ENCODE data around the gene TENT4B. TPM values are rescaled to one million over a fixed set of nuclear protein-coding genes. Genes with fewer than 3 reads are reported as not detected.

Gene TENT4B
- total RNA-seq, 1 donor from 2014 or later, result 19.8 TPM

- H3K9me3 Mint-ChIP-seq, result no peaks in the 10 kb centered on the region
- H3K4me1 Mint-ChIP-seq (ENCODE audit: low read depth), result peaks cover 92% of the 10 kb centered on the region
- H3K4me3 Mint-ChIP-seq, result peak overlapping the region; percentile 86
- DNase-seq (ENCODE audit: low spot score), result no peak
- H3K36me3 Mint-ChIP-seq (ENCODE audit: low read depth), result peaks cover 15% of the 10 kb centered on the region
- intact Hi-C loops (cut with micrococcal nuclease), result loop anchor here (5.0 kb wide), 2 partner anchors 201 to 414 kb away; partner anchors contain the start of genes HEATR3 and SNX20
- H3K27me3 Mint-ChIP-seq (ENCODE audit: insufficient read depth), result no peaks in the 10 kb centered on the region
- peak overlapping the region; percentile 44 for H3K27ac Mint-ChIP-seq
These were observed 115.2 kb downstream of the TENT4B start for GRCh38 chr16:50268352-50268751.

GRCh38 chr16:50269061-50269705 is 116.1 kb downstream of the TENT4B start:
- intact Hi-C loops (cut with micrococcal nuclease), result loop anchor here (5.0 kb wide), 2 partner anchors 202 to 413 kb away; partner anchors contain the start of genes HEATR3 and SNX20
- DNase-seq (ENCODE audit: low spot score), result no peak

GRCh38 chr16:50269769-50270509 is 116.8 kb downstream of the TENT4B start:
- Mint-ChIP-seq H3K27me3 (ENCODE audit: insufficient read depth) (no peaks in the 10 kb centered on the region), H3K9me3 (no peaks in the 10 kb centered on the region), H3K4me1 (ENCODE audit: low read depth) (peaks cover 94% of the 10 kb centered on the region), H3K36me3 (ENCODE audit: low read depth) (peaks cover 19% of the 10 kb centered on the region), H3K4me3 (peak overlapping the region; percentile 33), H3K27ac (no peak overlapping the region)
- intact Hi-C loops (cut with micrococcal nuclease), result loop anchor here (5.0 to 10.0 kb wide), 3 partner anchors 203 to 412 kb away; partner anchors contain the start of genes HEATR3, NKD1 and SNX20
- DNase-seq (ENCODE audit: low spot score), result no peak

More at GRCh38 chr16:50269061-50269705, 116.1 kb downstream of the TENT4B start:
- H3K36me3 Mint-ChIP-seq (ENCODE audit: low read depth), result peaks cover 19% of the 10 kb centered on the region
- peak overlapping the region; percentile 40 for H3K27ac Mint-ChIP-seq
- no peaks in the 10 kb centered on the region for H3K9me3 Mint-ChIP-seq
- H3K4me3 Mint-ChIP-seq, result peak overlapping the region; percentile 1
- peaks cover 94% of the 10 kb centered on the region for H3K4me1 Mint-ChIP-seq (ENCODE audit: low read depth)
- no peaks in the 10 kb centered on the region for H3K27me3 Mint-ChIP-seq (ENCODE audit: insufficient read depth)

- H3K9me3 Mint-ChIP-seq, result no peaks in the 10 kb centered on the region
- H3K4me1 Mint-ChIP-seq (ENCODE audit: low read depth), result peaks cover 94% of the 10 kb centered on the region
- H3K36me3 Mint-ChIP-seq (ENCODE audit: low read depth), result peaks cover 19% of the 10 kb centered on the region
- DNase-seq (ENCODE audit: low spot score), result no peak
- H3K4me3 Mint-ChIP-seq, result no peak overlapping the region
- no peaks in the 10 kb centered on the region for H3K27me3 Mint-ChIP-seq (ENCODE audit: insufficient read depth)
- H3K27ac Mint-ChIP-seq, result no peak overlapping the region
- intact Hi-C loops (cut with micrococcal nuclease), result loop anchor here (10.0 kb wide), 1 partner anchor 274 kb away; the partner anchor contains the start of gene NKD1
These were observed 117.5 kb downstream of the TENT4B start for GRCh38 chr16:50270510-50271147.

- H3K27me3 Mint-ChIP-seq (ENCODE audit: insufficient read depth), result no peaks in the 10 kb centered on the region
- peaks cover 19% of the 10 kb centered on the region for H3K36me3 Mint-ChIP-seq (ENCODE audit: low read depth)
- DNase-seq (ENCODE audit: low spot score), result no peak
- peaks cover 94% of the 10 kb centered on the region for H3K4me1 Mint-ChIP-seq (ENCODE audit: low read depth)
- H3K9me3 Mint-ChIP-seq, result no peaks in the 10 kb centered on the region
- H3K27ac Mint-ChIP-seq, result peak overlapping the region; percentile 40
- intact Hi-C loops (cut with micrococcal nuclease), result loop anchor here (10.0 kb wide), 1 partner anchor 273 kb away; the partner anchor contains the start of gene NKD1
- H3K4me3 Mint-ChIP-seq, result no peak overlapping the region
These were observed 118.3 kb downstream of the TENT4B start for GRCh38 chr16:50271148-50272041.

DNA sequence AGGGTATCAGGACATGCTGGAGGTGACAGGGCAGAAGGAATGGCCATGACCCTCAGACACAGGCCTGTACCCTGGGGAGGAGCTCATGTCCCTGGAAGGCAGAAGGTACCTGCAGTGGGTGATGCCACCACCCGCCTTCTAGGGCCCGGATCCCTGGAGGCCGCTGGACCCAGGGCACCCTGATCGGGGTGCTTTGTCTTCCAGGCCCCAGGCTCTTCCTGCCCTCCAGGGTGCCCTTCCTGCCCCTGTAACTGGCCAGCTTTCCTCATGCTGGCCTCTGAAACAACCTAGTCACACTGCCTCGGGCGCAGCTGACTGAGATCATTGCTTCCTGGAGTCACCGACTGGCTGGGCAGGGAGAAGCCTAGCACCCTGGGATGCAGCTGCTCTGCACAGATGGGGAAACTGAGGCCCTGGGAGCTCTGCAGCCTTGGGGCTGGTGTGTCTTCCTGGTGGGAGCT is 119.0 kb downstream of the TENT4B start:
- H3K27ac Mint-ChIP-seq, result no peak overlapping the region
- peaks cover 23% of the 10 kb centered on the region for H3K36me3 Mint-ChIP-seq (ENCODE audit: low read depth)
- intact Hi-C loops (cut with micrococcal nuclease), result loop anchor here (10.0 kb wide), 1 partner anchor 273 kb away; the partner anchor contains the start of gene NKD1
- peaks cover 94% of the 10 kb centered on the region for H3K4me1 Mint-ChIP-seq (ENCODE audit: low read depth)
- no peaks in the 10 kb centered on the region for H3K9me3 Mint-ChIP-seq
- DNase-seq (ENCODE audit: low spot score), result no peak
- H3K27me3 Mint-ChIP-seq (ENCODE audit: insufficient read depth), result no peaks in the 10 kb centered on the region
- no peak overlapping the region for H3K4me3 Mint-ChIP-seq

DNA sequence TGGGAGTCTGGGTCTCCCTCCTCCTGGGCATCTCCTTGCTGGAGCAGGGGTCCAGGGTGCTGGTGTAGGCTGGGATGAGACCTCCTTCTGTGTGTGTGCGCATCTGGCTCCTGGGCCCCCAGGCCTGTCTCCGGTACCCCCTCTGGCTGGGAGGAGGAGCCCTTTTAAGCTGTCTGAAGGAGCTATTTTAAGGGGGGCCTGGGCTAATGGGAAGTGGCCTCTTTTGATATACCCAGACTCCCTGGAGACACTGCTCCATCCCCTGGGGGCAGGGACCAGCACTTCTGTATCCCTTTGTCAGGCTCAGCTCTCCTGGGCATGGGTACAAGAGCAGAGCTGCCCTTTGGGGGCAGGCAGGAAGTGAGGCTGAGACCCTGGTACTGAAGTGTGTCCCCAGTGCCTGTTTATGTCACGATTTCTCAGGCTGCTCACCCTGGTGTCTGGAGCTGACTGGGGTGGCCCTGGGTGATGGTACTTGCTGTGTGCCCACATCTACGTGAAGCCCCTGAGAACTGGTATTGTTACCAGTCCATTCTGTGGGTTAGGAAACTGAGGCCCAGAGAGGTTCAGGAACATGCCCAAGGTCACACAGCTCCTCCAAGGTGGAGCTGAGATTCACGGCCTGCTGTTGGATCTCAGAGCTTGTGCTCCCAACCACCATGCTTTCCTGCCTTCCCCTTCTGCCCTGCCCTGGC is 119.7 kb downstream of the TENT4B start:
- H3K27ac Mint-ChIP-seq, result no peak overlapping the region
- DNase-seq (ENCODE audit: low spot score), result no peak
- no peaks in the 10 kb centered on the region for H3K9me3 Mint-ChIP-seq
- peak overlapping the region; percentile 95 for H3K4me3 Mint-ChIP-seq
- intact Hi-C loops (cut with micrococcal nuclease), result loop anchor here (10.0 kb wide), 1 partner anchor 272 kb away; the partner anchor contains the start of gene NKD1
- peaks cover 26% of the 10 kb centered on the region for H3K36me3 Mint-ChIP-seq (ENCODE audit: low read depth)
- no peaks in the 10 kb centered on the region for H3K27me3 Mint-ChIP-seq (ENCODE audit: insufficient read depth)
- H3K4me1 Mint-ChIP-seq (ENCODE audit: low read depth), result peaks cover 94% of the 10 kb centered on the region

- Mint-ChIP-seq H3K4me1 (ENCODE audit: low read depth) (peaks cover 94% of the 10 kb centered on the region), H3K4me3 (peak overlapping the region; percentile 95), H3K36me3 (ENCODE audit: low read depth) (peaks cover 28% of the 10 kb centered on the region), H3K9me3 (peaks cover 3% of the 10 kb centered on the region), H3K27me3 (ENCODE audit: insufficient read depth) (no peaks in the 10 kb centered on the region), H3K27ac (peak overlapping the region; percentile 98)
- no peak for DNase-seq (ENCODE audit: low spot score)
- intact Hi-C loops (cut with micrococcal nuclease), result loop anchor here (10.0 kb wide), 1 partner anchor 271 kb away; the partner anchor contains the start of gene NKD1
These were observed 120.2 kb downstream of the TENT4B start for GRCh38 chr16:50273382-50273690.

GRCh38 chr16:50273888-50274325 is 120.8 kb downstream of the TENT4B start:
- peak; percentile 20 for DNase-seq (ENCODE audit: low spot score)
- H3K4me3 Mint-ChIP-seq, result peak overlapping the region; percentile 95
- peaks cover 28% of the 10 kb centered on the region for H3K36me3 Mint-ChIP-seq (ENCODE audit: low read depth)
- intact Hi-C loops (cut with micrococcal nuclease), result loop anchor here (1.0 to 10.0 kb wide), 5 partner anchors 8 to 271 kb away; partner anchors contain the start of genes ADCY7, CNEP1R1 and NKD1
- peaks cover 95% of the 10 kb centered on the region for H3K4me1 Mint-ChIP-seq (ENCODE audit: low read depth)
- peaks cover 5% of the 10 kb centered on the region for H3K9me3 Mint-ChIP-seq
- no peaks in the 10 kb centered on the region for H3K27me3 Mint-ChIP-seq (ENCODE audit: insufficient read depth)
- H3K27ac Mint-ChIP-seq, result peak overlapping the region; percentile 98

DNA sequence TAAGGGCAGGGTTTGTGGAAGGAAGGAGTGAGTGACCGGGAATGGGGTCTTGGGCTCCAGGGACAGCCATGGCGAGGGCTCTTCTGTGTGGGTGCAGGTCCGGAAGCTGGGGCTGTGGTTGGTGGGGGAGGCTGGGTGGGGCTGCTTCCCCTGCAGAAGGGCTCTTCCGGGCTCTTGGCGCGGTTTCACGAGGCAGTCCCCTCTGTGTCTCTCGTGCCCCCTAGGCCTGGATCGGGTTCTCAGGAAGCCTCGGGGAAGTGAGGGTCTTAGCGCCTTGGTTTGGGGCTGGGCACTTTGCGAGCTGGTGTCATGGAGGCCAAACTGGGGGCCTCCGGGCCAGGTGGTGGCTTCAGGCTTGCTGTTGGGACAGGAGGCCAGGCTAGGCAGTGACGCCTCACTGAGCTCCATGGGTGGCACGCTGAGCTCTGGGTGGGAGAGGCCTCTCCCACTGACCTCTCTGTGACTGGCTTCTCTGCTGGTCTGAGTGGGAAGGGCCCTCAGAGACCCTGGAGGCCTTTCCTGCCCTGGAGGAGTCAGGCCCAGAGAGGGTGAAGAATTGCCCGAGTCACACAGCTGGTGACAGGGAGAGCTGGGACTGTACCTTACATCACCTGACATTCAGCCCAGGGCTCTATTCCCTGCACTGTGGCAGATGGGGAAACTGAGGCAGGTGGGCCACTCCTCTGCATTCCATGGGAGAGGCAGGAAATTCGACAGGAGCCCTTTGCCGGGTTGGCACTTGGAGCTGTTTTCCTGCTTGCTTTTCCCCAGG is 121.4 kb downstream of the TENT4B start:
- peaks cover 95% of the 10 kb centered on the region for H3K4me1 Mint-ChIP-seq (ENCODE audit: low read depth)
- peak overlapping the region; percentile 95 for H3K4me3 Mint-ChIP-seq
- H3K9me3 Mint-ChIP-seq, result peaks cover 5% of the 10 kb centered on the region
- no peaks in the 10 kb centered on the region for H3K27me3 Mint-ChIP-seq (ENCODE audit: insufficient read depth)
- intact Hi-C loops (cut with micrococcal nuclease), result loop anchor here (1.0 to 10.0 kb wide), 6 partner anchors 8 to 468 kb away; partner anchors contain the start of genes ADCY7, CNEP1R1, CYLD and NKD1
- peaks cover 29% of the 10 kb centered on the region for H3K36me3 Mint-ChIP-seq (ENCODE audit: low read depth)
- peak overlapping the region; percentile 98 for H3K27ac Mint-ChIP-seq
- DNase-seq (ENCODE audit: low spot score), result peak; percentile 26

- H3K36me3 Mint-ChIP-seq (ENCODE audit: low read depth), result peaks cover 34% of the 10 kb centered on the region
- H3K27me3 Mint-ChIP-seq (ENCODE audit: insufficient read depth), result no peaks in the 10 kb centered on the region
- peaks cover 5% of the 10 kb centered on the region for H3K9me3 Mint-ChIP-seq
- H3K27ac Mint-ChIP-seq, result peak overlapping the region; percentile 98
- peak overlapping the region; percentile 95 for H3K4me3 Mint-ChIP-seq
- DNase-seq (ENCODE audit: low spot score), result no peak
- peaks cover 95% of the 10 kb centered on the region for H3K4me1 Mint-ChIP-seq (ENCODE audit: low read depth)
- intact Hi-C loops (cut with micrococcal nuclease), result loop anchor here (2.0 to 10.0 kb wide), 4 partner anchors 30 to 467 kb away; partner anchors contain the start of genes CNEP1R1, CYLD and NKD1
These were observed 122.0 kb downstream of the TENT4B start for GRCh38 chr16:50275098-50275415.
